ENCODE data around the gene KRT83.

DNA sequence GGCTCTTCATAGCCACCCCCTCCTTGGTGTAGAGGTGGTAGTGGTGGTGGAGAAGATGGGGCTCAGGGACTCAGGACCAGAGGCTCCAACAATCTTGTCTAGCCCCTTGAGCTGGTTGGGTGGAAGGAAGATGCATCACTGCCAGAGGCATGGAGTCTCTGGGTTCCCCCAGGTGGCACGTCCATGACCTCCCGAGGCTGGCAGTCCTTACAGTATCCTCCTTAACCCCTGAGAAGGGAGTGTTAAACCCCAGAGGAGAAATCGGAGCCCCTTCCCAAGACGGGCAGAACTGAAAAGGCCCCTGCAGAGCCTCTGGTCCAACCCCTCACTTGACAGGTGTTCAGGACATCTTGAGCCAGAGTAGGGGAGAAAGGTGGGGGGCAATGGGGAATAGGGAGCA is 9.1 kb downstream of the KRT83 start:
- no peak for TF ChIP-seq EZH2 (optimal IDR thresholded peaks at IDR 0.05; ENCODE audit: low read depth, low read length)
- TF ChIP-seq, protein P1, sequence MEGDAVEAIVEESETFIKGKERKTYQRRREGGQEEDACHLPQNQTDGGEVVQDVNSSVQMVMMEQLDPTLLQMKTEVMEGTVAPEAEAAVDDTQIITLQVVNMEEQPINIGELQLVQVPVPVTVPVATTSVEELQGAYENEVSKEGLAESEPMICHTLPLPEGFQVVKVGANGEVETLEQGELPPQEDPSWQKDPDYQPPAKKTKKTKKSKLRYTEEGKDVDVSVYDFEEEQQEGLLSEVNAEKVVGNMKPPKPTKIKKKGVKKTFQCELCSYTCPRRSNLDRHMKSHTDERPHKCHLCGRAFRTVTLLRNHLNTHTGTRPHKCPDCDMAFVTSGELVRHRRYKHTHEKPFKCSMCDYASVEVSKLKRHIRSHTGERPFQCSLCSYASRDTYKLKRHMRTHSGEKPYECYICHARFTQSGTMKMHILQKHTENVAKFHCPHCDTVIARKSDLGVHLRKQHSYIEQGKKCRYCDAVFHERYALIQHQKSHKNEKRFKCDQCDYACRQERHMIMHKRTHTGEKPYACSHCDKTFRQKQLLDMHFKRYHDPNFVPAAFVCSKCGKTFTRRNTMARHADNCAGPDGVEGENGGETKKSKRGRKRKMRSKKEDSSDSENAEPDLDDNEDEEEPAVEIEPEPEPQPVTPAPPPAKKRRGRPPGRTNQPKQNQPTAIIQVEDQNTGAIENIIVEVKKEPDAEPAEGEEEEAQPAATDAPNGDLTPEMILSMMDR (IDR thresholded peaks at IDR 0.05; ENCODE audit: low read length) = no peak
